LNCaP clone FGC (cell line): ENCODE data around the gene DTHD1.

Source experiments
- DNase-seq: peaks from one replicate; pipeline ENCODE4 v3.0.0-alpha.2; 2011; ENCODE audit warnings: low read depth
- H3K4me3 ChIP-seq: 2 replicates; pipeline ENCODE4 v1.5.1; 2011; ENCODE audit warnings: mild to moderate bottlenecking, low read depth, low read length, control low read depth
- TF ChIP-seq, protein P1 (sequence below): IDR thresholded peaks from 2 replicates; pipeline ENCODE4 v1.5.1; 2012; ENCODE audit warnings: mild to moderate bottlenecking; ENCODE audit not compliant: control insufficient read depth, insufficient read depth; ENCODE audit errors: extremely low read depth

Gene DTHD1

DNA sequence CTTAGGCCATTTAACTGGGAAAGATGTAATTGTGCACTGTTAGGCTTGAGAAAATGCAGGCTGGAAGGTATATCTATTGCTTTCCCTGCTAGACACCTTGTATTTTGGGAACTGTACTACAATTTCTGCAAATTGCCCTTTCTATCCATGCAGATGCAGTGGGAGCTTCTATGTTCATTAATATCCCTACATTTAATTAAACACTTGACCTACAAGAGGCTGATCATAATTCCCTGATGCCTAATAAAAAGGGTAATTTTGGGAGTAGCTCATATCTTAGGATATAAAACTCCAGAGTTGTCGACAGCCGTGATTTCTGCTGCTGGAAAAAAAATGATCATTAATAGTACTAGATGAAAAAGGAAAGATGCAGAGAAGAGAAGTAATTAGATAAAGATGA is 19.7 kb downstream of the DTHD1 start:
- H3K4me3 ChIP-seq: no peak overlapping the region
- TF ChIP-seq, protein P1, sequence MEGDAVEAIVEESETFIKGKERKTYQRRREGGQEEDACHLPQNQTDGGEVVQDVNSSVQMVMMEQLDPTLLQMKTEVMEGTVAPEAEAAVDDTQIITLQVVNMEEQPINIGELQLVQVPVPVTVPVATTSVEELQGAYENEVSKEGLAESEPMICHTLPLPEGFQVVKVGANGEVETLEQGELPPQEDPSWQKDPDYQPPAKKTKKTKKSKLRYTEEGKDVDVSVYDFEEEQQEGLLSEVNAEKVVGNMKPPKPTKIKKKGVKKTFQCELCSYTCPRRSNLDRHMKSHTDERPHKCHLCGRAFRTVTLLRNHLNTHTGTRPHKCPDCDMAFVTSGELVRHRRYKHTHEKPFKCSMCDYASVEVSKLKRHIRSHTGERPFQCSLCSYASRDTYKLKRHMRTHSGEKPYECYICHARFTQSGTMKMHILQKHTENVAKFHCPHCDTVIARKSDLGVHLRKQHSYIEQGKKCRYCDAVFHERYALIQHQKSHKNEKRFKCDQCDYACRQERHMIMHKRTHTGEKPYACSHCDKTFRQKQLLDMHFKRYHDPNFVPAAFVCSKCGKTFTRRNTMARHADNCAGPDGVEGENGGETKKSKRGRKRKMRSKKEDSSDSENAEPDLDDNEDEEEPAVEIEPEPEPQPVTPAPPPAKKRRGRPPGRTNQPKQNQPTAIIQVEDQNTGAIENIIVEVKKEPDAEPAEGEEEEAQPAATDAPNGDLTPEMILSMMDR: no peak
- DNase-seq: no peak

DNA sequence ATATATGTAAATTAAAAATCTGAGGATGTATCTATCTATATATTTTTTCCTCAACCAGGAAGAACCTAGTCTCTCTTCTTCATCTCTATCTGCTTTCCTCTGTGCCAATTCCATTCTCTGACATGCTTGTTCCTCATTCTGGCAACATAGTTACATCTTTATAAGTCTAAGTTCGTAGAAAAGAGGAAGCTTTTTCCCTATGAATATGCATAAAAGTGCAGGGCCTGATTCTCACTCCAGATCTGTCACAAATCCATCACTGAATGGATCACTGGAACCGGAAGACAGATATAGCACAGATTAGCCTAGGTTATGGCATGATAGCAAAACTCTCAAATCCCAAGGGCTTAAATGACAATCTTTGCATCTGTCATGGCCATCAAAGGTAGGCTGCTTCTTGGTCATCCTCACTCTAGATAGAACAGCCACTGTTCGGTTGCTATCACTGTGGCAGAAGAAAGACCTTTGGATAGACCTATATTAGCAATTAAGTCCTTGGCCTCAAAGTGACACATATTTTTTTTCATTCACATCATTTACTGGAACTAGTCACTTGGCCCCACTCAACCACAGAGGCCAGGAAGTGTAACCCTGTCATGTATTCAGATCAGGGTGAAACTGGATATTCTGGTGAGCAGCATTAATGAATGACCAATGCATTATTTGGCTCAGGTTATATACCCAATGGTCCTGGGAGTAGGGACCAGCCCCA is 22.2 kb downstream of the DTHD1 start:
- no peak overlapping the region for H3K4me3 ChIP-seq
- TF ChIP-seq, protein P1: no peak
- no peak for DNase-seq

DNA sequence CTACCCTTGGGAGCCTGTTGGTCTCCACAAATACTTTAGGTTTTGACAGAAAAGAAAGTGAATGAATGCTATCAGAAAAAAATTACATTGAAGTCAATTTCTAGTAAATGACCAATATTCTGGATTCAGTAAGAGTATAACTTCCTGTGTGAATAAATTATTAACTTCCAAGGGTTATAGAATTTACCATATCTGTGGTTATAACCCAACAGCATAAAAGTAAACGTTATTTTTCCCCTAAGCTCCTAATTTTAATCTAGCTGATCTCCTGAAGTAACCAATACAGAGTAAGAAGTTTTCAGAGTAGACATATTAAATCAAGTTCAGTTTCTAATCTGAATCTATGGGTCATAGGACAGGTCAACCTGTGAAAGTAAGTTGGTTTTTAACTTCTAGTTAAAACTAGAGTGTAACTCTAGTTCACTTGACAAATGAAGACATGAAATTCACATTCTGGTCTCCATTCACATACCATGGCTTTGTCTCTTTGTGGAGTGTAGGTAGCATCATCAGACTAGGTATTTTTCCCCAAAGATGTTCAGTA is 22.8 kb downstream of the DTHD1 start:
- TF ChIP-seq, protein P1: no peak
- H3K4me3 ChIP-seq: no peak overlapping the region
- no peak for DNase-seq

DNA sequence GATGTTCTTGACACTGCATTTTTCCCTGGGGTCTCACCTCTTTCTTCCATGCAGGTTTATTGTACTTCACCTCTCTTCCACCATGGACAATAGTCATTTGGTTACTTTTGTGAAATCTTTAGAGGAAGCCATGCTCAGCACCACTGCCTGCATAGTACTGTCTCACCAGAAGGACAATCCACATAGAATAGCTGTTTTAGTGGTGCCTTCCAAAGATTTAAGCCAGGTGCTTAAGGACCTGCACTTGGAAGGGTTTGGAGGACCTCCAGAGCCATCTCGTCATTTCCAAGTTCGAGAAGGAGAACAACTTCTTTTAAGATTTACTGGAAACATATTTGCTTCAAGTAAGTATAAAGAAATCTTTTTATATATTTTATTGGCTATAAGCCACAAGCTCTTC is 26.7 kb downstream of the DTHD1 start:
- TF ChIP-seq, protein P1: no peak
- no peak overlapping the region for H3K4me3 ChIP-seq
- no peak for DNase-seq

DNA sequence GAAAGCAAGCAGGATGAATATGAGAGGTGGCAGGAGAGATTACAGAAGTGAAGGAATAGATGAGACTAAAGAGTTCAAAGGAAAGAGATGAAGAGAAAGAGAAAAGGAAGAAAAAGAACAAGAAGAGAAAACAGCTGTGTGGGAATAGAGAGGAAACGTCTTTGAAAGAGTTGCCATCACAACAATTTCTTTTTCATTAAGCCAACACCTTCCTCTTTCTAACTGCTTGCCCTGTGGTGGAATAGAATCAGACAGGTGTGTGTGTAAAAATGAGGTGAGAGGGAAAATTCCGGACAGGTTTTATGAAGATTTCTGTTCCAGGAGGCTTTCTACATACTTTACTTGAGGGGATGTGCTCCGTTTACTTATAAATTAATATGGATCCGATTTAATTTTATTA is 28.8 kb downstream of the DTHD1 start:
- no peak for DNase-seq
- no peak overlapping the region for H3K4me3 ChIP-seq

DNA sequence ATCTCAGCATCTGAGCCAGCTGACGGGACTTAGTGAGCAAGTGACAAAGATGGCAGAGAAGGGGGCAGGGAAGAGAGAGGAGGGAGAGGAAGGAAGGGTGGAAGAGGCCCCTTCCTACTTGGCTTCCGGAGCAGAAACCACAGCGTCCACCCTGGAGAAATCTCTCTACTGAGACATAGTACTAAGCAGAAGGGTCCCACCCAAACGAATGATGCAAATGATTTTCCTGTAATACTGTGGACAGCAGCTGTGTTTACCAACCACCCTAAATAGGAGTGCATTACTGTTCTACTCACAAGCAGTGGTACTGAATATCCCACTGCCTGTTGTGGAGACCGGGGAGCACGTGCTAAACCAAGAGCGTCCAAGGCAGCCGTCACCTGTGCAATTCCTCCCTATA is 29.4 kb downstream of the DTHD1 start:
- TF ChIP-seq, protein P1: no peak
- DNase-seq: no peak
- no peak overlapping the region for H3K4me3 ChIP-seq

More for the DNA sequence above, 28.8 kb downstream of the DTHD1 start:
- TF ChIP-seq, protein P1: no peak

DNA sequence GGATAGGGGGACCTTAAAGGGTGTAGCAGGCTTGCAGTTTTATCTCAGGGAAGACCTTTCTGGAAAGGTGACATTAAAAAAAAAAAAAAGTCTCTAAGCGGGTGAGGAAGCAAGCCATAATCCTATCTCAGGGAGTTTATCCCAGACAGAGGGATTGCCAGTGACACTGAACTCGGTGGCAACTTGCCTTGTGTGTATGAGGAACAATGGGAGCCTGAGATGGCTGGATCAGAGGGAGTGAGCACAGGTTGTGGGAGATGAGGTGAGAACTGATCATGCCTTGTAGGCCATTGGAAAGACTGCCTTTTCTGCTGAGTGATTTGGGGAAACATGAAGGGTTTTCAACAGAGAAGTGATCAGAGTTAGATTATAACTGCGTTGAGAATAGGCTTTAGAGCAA is 31.1 kb downstream of the DTHD1 start:
- DNase-seq: no peak
- TF ChIP-seq, protein P1: no peak
- H3K4me3 ChIP-seq: no peak overlapping the region
